Colonic mucosa (tissue), 4 donors: Measurements from ENCODE around the gene DLG2. TPM values are rescaled to one million over a fixed set of nuclear protein-coding genes. Genes with fewer than 3 reads are reported as not detected.

Source experiments
- DNase-seq: peaks from one replicate; pipeline ENCODE4 v3.0.0-alpha.2; 2020
- H3K27ac ChIP-seq: fragments of 200-600 bp; one replicate; pipeline ENCODE4 v1.8.0; 2021
- H3K27me3 ChIP-seq: fragments of 200-600 bp; one replicate; pipeline ENCODE4 v1.8.0; 2021
- H3K36me3 ChIP-seq: fragments of 200-600 bp; one replicate; pipeline ENCODE4 v1.8.0; 2021
- H3K4me1 ChIP-seq: fragments of 200-600 bp; one replicate; pipeline ENCODE4 v1.8.0; 2021; ENCODE audit warnings: mild to moderate bottlenecking
- H3K4me3 ChIP-seq: fragments of 200-600 bp; one replicate; pipeline ENCODE4 v1.8.0; 2021
- H3K9ac ChIP-seq, 2 donors: one replicate each; pipeline ENCODE4 v1.7.0; 2013; ENCODE audit warnings: control low read depth in 2 of 2, low read depth in 2 of 2, low read length in 2 of 2
- H3K9me3 ChIP-seq: fragments of 200-600 bp; one replicate; pipeline ENCODE4 v1.8.0; 2021
- intact Hi-C: fragments of 100-400 bp; cut with DNase I; formaldehyde crosslinking; loops from one replicate; pipeline ENCODE4 v1.14.1; 2022
- total RNA-seq, 2 donors: library from RNA; stranded (reverse); fragmentation: NEBNext Ultra II Directional in 1 of 2; extraction: Animal tissue kit (Norgen Biotek cat#: 25700) in 1 of 2; gene quantifications; one replicate each; pipeline ENCODE4 v1.2.1, GENCODE V29; 2021
- TF ChIP-seq, protein P1 (sequence below): fragments of 200-600 bp; IDR thresholded peaks from one replicate; pipeline ENCODE4 v1.8.0; 2022; ENCODE audit warnings: antibody characterized with exemption, mild to moderate bottlenecking
- donor health status: healthy.
- donor health status: DM: no; HTN: no; CAD: no.
- donor health status: DM: no; HTN: no; CAD: no.

Gene DLG2
- total RNA-seq, 2 donors from 2014 or later: 1.4 to 3.3 TPM

DNA sequence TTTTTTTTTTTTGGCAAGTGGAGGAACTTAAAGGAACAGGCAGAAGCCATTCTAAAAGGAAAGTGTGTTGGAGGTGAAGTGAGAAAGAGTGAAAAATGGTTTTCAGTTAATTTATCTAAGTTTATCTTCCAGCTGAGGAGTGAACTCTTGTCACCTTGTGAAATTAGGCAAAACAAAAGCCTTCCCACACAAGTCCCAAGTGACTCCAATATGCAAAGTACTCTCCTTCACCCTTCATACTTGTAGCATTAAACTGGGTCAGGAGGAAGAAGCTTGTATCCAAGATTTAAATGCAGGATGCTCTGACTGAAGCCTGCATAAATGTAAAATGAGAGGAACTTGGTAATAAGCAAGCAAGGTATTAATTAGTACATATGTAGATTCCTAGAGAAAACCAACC, 796.8 kb downstream of the DLG2 start:
- no peak overlapping the region for H3K27ac ChIP-seq
- H3K36me3 ChIP-seq: no peaks in the 10 kb centered on the region
- TF ChIP-seq, protein P1, sequence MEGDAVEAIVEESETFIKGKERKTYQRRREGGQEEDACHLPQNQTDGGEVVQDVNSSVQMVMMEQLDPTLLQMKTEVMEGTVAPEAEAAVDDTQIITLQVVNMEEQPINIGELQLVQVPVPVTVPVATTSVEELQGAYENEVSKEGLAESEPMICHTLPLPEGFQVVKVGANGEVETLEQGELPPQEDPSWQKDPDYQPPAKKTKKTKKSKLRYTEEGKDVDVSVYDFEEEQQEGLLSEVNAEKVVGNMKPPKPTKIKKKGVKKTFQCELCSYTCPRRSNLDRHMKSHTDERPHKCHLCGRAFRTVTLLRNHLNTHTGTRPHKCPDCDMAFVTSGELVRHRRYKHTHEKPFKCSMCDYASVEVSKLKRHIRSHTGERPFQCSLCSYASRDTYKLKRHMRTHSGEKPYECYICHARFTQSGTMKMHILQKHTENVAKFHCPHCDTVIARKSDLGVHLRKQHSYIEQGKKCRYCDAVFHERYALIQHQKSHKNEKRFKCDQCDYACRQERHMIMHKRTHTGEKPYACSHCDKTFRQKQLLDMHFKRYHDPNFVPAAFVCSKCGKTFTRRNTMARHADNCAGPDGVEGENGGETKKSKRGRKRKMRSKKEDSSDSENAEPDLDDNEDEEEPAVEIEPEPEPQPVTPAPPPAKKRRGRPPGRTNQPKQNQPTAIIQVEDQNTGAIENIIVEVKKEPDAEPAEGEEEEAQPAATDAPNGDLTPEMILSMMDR: no peak
- DNase-seq: no peak
- H3K27me3 ChIP-seq: no peaks in the 10 kb centered on the region
- no peak overlapping the region for H3K9ac ChIP-seq
- H3K4me1 ChIP-seq: no peaks in the 10 kb centered on the region
- no peak overlapping the region for H3K4me3 ChIP-seq
- H3K9me3 ChIP-seq: no peaks in the 10 kb centered on the region
- intact Hi-C loops: no loop called here

DNA sequence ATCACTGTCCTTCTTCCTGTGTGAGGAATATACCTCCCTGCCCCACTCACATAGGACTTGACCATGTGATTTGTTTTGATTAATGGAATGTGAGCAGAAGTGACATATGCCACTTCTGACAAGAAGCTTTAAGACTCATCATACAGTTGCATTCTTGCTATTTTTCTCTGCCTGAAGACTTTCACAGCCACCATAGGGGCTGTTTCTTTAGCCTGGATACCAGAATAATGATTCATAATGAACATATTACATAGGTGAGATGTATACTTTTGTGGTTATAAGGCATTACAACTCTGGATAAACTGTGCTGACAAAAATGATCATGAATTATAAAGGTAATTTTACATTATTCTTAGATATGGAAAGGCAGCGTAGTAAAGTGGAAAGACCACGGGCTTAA, 798.0 kb downstream of the DLG2 start:
- TF ChIP-seq, protein P1: no peak
- no peak for DNase-seq
- Histone ChIP-seq H3K4me3 (no peak overlapping the region), H3K27ac (no peak overlapping the region), H3K9me3 (no peaks in the 10 kb centered on the region), H3K27me3 (no peaks in the 10 kb centered on the region), H3K9ac (no peak overlapping the region), H3K36me3 (no peaks in the 10 kb centered on the region), H3K4me1 (no peaks in the 10 kb centered on the region)
- intact Hi-C loops: no loop called here

DNA sequence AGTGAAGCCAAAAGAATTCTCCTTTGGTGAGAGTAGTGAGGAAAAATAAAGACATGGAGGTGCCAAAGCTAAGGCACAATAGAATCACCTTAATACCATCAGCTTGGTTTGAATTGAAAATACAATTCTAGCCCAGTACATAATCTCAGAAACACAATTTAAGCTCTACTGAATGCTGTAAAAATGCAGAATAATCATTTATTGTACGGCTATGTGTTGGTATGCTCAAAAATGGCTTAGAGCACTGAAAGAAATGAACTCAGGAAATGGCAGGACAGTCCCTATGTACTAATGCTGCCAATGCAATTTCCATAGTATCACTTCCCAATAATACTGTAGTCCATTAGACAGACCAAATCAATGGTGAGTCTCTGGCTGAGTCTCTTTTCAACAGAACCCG, 798.5 kb downstream of the DLG2 start:
- Histone ChIP-seq H3K27me3 (no peaks in the 10 kb centered on the region), H3K4me3 (no peak overlapping the region), H3K27ac (no peak overlapping the region), H3K4me1 (no peaks in the 10 kb centered on the region), H3K9ac (no peak overlapping the region), H3K9me3 (no peaks in the 10 kb centered on the region), H3K36me3 (no peaks in the 10 kb centered on the region)
- intact Hi-C loops: no loop called here
- TF ChIP-seq, protein P1: no peak
- no peak for DNase-seq

DNA sequence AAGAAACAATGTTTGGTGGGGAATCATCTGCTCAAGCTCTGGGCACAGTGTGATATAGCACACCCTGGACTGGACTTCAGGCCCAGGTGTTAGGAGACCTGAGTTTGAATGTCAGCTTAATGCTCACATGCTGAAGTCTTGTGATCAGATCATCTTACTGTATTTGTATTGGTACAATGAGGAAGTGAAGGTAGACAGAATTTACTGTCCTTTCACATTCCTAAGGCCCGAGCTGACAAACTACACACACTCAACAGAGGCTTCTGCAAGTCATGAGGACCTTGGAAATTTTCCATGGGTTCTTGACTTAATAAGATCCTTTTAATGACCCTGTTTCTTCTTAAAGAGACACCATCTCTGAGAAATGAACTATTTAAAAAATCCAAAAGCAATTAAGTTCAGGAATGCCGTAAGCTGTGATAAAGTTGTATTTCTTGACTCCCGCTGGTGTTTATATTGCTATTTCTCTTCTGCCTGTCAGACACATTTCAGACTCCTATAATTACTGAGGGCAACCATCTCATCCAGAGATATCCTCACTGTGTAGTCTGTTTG, 802.0 kb downstream of the DLG2 start:
- H3K27me3 ChIP-seq: no peaks in the 10 kb centered on the region
- H3K4me1 ChIP-seq: no peaks in the 10 kb centered on the region
- H3K9me3 ChIP-seq: no peaks in the 10 kb centered on the region
- H3K27ac ChIP-seq: no peak overlapping the region
- H3K9ac ChIP-seq: no peak overlapping the region
- no peaks in the 10 kb centered on the region for H3K36me3 ChIP-seq
- H3K4me3 ChIP-seq: no peak overlapping the region
- DNase-seq: no peak
- intact Hi-C loops: no loop called here
- TF ChIP-seq, protein P1: no peak

DNA sequence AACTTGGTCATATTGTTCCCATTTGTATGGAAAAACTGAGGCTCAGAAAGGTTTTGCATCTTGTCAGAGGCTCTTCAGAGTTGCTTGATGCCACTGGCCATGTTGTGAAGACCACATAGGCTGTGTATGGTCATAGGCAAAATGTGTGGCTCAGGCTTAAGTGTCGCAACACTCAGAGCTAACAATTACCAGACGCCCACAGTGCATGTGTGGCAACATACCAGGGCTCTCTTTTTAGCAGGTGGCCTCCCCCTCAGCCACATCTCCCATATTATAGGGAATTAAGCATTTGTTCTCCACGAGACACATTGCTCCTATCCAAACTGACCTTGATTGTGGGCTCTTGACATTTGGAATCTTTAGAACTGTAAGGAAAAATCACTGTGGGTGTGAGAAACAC, 802.5 kb downstream of the DLG2 start:
- no peak for DNase-seq
- H3K9me3 ChIP-seq: no peaks in the 10 kb centered on the region
- H3K4me1 ChIP-seq: no peaks in the 10 kb centered on the region
- no peak overlapping the region for H3K27ac ChIP-seq
- H3K36me3 ChIP-seq: no peaks in the 10 kb centered on the region
- intact Hi-C loops: no loop called here
- H3K9ac ChIP-seq: no peak overlapping the region
- H3K4me3 ChIP-seq: no peak overlapping the region
- no peaks in the 10 kb centered on the region for H3K27me3 ChIP-seq
- TF ChIP-seq, protein P1: no peak

DNA sequence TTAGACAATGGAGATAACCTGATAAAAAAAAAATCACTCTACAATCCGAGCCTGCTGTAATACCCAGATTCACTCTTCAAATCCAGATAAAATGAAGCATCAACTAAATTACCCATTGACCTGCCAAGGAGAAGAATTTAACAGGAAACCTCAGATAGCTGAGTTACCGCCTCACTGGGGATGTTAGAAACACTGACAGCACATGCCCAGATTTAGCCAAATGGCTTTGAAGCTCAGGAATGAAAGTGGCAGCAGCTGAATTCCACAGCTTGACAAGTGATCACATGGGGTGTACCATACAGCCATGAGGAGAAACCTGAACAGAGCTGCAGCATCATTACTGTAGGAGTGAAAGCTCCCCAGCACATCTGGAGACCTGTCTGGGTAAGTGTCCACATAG, 807.6 kb downstream of the DLG2 start:
- H3K27ac ChIP-seq: no peak overlapping the region
- H3K27me3 ChIP-seq: no peaks in the 10 kb centered on the region
- TF ChIP-seq, protein P1: no peak
- no peaks in the 10 kb centered on the region for H3K9me3 ChIP-seq
- H3K4me3 ChIP-seq: no peak overlapping the region
- intact Hi-C loops: no loop called here
- DNase-seq: no peak
- no peak overlapping the region for H3K9ac ChIP-seq
- no peaks in the 10 kb centered on the region for H3K36me3 ChIP-seq
- H3K4me1 ChIP-seq: no peaks in the 10 kb centered on the region
